Measurements from ENCODE around the gene KIF13A. TPM values are rescaled to one million over a fixed set of nuclear protein-coding genes. Genes with fewer than 3 reads are reported as not detected.

The KIF13A gene
- total and polyA plus RNA-seq, 9 of the 15 experiments (the other 6 are each of a cell fraction or from before 2014, with no cell fraction given): 3.6 to 44.3 (median 29.7) TPM

DNA sequence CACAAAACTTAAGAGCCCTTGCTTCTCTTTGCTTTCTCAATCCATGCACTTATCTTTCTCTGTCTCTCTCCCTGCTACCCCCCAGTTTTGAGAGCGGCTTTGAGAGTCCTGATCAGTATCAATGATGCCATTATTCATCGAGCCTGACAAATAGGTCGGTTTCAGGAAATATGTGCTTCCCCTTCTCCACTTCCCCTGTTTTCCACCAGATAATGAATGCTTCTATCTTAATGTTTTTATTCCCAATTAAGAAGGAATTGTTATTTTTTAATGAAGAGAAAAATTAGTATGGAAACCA is 117.7 kb downstream of the KIF13A start (continued):
- TF ChIP-seq TFAP4 (CRISPR knock-in tag; IDR thresholded peaks at IDR 0.05; ENCODE audit: borderline replicate concordance): no peak
- 0 out of 4 replicates have a peak, but pooled peaks of 1 of the 2 experiments have one; percentile 36 for TF ChIP-seq FOXK2 (conservative IDR thresholded peaks at IDR 0.05 in 1 of 2, IDR thresholded peaks at IDR 0.05 in 1 of 2; ENCODE audit: low read depth in 2 of 2)
- TF ChIP-seq TGIF2 (CRISPR knock-in tag; IDR thresholded peaks at IDR 0.05): no peak
- no peak for TF ChIP-seq YBX1 (IDR thresholded peaks at IDR 0.05)
- TF ChIP-seq ZSCAN32 (CRISPR knock-in tag; IDR thresholded peaks at IDR 0.05): no peak
- TF ChIP-seq MGA (IDR thresholded peaks at IDR 0.05): no peak; the same call in 1 of the 2 replicates
- TF ChIP-seq PHB (CRISPR knock-in tag; IDR thresholded peaks at IDR 0.05): no peak
- peak; percentile 82 for TF ChIP-seq SMARCA4 (IDR thresholded peaks at IDR 0.05)
- no peak for TF ChIP-seq NFE2 (IDR thresholded peaks at IDR 0.05; ENCODE audit: low read depth)
- TF ChIP-seq, protein P1, sequence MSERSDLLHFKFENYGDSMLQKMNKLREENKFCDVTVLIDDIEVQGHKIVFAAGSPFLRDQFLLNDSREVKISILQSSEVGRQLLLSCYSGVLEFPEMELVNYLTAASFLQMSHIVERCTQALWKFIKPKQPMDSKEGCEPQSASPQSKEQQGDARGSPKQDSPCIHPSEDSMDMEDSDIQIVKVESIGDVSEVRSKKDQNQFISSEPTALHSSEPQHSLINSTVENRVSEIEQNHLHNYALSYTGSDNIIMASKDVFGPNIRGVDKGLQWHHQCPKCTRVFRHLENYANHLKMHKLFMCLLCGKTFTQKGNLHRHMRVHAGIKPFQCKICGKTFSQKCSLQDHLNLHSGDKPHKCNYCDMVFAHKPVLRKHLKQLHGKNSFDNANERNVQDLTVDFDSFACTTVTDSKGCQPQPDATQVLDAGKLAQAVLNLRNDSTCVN (CRISPR knock-in tag; IDR thresholded peaks at IDR 0.05): 0 out of 2 replicates have a peak, but pooled peaks have one; percentile 8
- TF ChIP-seq SIN3A (IDR thresholded peaks at IDR 0.05; ENCODE audit: borderline replicate concordance in 2 of 2, control insufficient read depth in 1 of 2, low read depth in 2 of 2, low read length in 2 of 2): no peak
- TF ChIP-seq CTCF (IDR thresholded peaks at IDR 0.05 in 2 of 3, conservative IDR thresholded peaks at IDR 0.05 in 1 of 3; ENCODE audit: insufficient read depth in 2 of 3, low read depth in 1 of 3, low read length in 3 of 3): no peak
- TF ChIP-seq NBN (IDR thresholded peaks at IDR 0.05; ENCODE audit: low read depth): no peak
